ENCODE results near the gene ARHGEF37.

DNA sequence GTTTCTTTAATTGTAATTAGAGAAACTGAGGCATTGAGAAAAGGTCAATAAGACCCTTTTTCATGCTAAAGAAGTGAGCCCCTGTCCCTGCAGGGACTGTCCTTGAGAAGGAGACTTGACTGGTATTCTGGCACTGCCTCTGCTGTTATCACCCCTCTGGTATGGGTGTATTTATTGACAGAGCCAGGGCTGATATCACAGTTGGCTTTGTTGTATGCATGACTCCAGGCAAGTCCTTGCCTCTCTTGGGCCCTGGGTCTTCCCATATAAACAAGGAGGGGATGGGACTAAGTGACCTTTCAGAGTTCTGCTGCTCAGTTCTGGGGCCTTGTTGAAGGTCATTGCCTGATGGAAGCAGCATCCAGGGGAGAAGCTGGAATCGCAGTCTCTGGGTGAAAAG lies 77.0 kb downstream of the ARHGEF37 start:
- TF ChIP-seq, protein P1, sequence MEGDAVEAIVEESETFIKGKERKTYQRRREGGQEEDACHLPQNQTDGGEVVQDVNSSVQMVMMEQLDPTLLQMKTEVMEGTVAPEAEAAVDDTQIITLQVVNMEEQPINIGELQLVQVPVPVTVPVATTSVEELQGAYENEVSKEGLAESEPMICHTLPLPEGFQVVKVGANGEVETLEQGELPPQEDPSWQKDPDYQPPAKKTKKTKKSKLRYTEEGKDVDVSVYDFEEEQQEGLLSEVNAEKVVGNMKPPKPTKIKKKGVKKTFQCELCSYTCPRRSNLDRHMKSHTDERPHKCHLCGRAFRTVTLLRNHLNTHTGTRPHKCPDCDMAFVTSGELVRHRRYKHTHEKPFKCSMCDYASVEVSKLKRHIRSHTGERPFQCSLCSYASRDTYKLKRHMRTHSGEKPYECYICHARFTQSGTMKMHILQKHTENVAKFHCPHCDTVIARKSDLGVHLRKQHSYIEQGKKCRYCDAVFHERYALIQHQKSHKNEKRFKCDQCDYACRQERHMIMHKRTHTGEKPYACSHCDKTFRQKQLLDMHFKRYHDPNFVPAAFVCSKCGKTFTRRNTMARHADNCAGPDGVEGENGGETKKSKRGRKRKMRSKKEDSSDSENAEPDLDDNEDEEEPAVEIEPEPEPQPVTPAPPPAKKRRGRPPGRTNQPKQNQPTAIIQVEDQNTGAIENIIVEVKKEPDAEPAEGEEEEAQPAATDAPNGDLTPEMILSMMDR (conservative IDR thresholded peaks at IDR 0.05; ENCODE audit: low read depth, low read length) = no peak
- TF ChIP-seq EZH2 (IDR thresholded peaks at IDR 0.05; ENCODE audit: borderline replicate concordance, low read depth, low read length, poor library complexity, severe bottlenecking) = no peak

Data from A673 (cell line).